GM12878 (cell line): ENCODE data around the gene LNX2. TPM values are rescaled to one million over a fixed set of nuclear protein-coding genes. Genes with fewer than 3 reads are reported as not detected.

Experiments used
- ATAC-seq: fragments of 200-7000 bp; cut with Tn5 transposase; 3 replicates; pipeline ENCODE4 v1.9.1; 2020; ENCODE audit warnings: mild to moderate bottlenecking, moderate library complexity
- BruUV-seq: library from RNA; stranded (reverse); fragments of 400-500 nt; replicated peaks from 2 replicates; lab custom pipeline; 2021; lab: Mats Ljungman, UMichigan
- CTCF ChIA-PET: fragments of 300-600 bp; sonication (Branson Sonifier 250); formaldehyde crosslinking; extraction: SDS; loops from one replicate; lab custom pipeline; 2021; ENCODE audit warnings: inconsistent platforms; lab: Yijun Ruan, JAX
- POLR2A ChIA-PET: fragments of 350-600 bp; formaldehyde crosslinking; extraction: SDS; loops from one replicate; lab custom pipeline; 2021; ENCODE audit warnings: inconsistent platforms; lab: Charles Lee
- RAD21 ChIA-PET: fragments of 300-600 bp; sonication (Branson Sonifier 250); formaldehyde crosslinking; loops from one replicate; lab custom pipeline; 2023; ENCODE audit warnings: antibody characterized with exemption; ENCODE audit not compliant: unreplicated experiment; lab: Charles Lee
- SMC1A ChIA-PET: fragments of 300-600 bp; sonication (Branson Sonifier 250); formaldehyde crosslinking; loops from one replicate; lab custom pipeline; 2023; ENCODE audit not compliant: unreplicated experiment, uncharacterized antibody; lab: Charles Lee
- DNase-seq: peaks from one replicate; pipeline ENCODE4 v3.0.0-alpha.2; 2011; ENCODE audit warnings: low read depth, low spot score
- FAIRE-seq: peaks from 3 replicates; lab custom pipeline; 2011; peaks lifted over from hg19 to GRCh38; lab: Jason Lieb, UNC
- H2AFZ ChIP-seq: 2 replicates; pipeline ENCODE4 v1.6.0; 2011; ENCODE audit warnings: low read depth, low read length, control low read depth; ENCODE audit not compliant: control insufficient read depth
- H3K27ac ChIP-seq: 2 replicates; pipeline ENCODE4 v1.5.1; 2011; ENCODE audit warnings: control low read depth; ENCODE audit not compliant: control insufficient read depth, insufficient read depth
- H3K27me3 ChIP-seq, 2 experiments: replicated peaks in 1 of 2; 2 replicates each; pipeline versions ENCODE4 v1.6.0 to v1.6.1; 2011; ENCODE audit warnings: low read length in 1 of 2; ENCODE audit not compliant: control insufficient read depth in 2 of 2, insufficient read depth in 2 of 2
- H3K36me3 ChIP-seq, 2 experiments: 2 replicates each; pipeline ENCODE4 v1.5.1; 2011; ENCODE audit warnings: low read length in 1 of 2; ENCODE audit not compliant: control insufficient read depth in 2 of 2, insufficient read depth in 2 of 2
- H3K4me1 ChIP-seq: 2 replicates; pipeline ENCODE4 v1.6.1; 2011; ENCODE audit warnings: mild to moderate bottlenecking, low read length, moderate library complexity, mixed read lengths; ENCODE audit not compliant: control insufficient read depth, insufficient read depth
- H3K4me2 ChIP-seq: 2 replicates; pipeline ENCODE4 v1.6.0; 2011; ENCODE audit warnings: control low read depth; ENCODE audit not compliant: control insufficient read depth, insufficient read depth
- H3K4me3 ChIP-seq: fragments of 200-600 bp; sonication (generic); 2 replicates; pipeline ENCODE4 v1.5.1; 2016
- H3K79me2 ChIP-seq: 2 replicates; pipeline ENCODE4 v1.6.0; 2011; ENCODE audit warnings: low read length; ENCODE audit not compliant: control insufficient read depth, insufficient read depth
- H3K9ac ChIP-seq: 2 replicates; pipeline ENCODE4 v1.8.0; 2011; ENCODE audit warnings: low read length, control low read depth, mixed read lengths; ENCODE audit not compliant: control insufficient read depth, insufficient read depth
- H3K9me3 ChIP-seq: replicated peaks from 3 replicates; pipeline ENCODE4 v1.5.1; 2011; ENCODE audit warnings: mild to moderate bottlenecking, low read length; ENCODE audit not compliant: control insufficient read depth, insufficient read depth
- H4K20me1 ChIP-seq: 2 replicates; pipeline ENCODE4 v1.6.0; 2011; ENCODE audit not compliant: control insufficient read depth, insufficient read depth
- HDAC2 ChIP-seq: fragments of 200-600 bp; sonication (generic); IDR thresholded peaks from 2 replicates; pipeline ENCODE4 v1.6.1; 2017
- HDGF ChIP-seq: fragments of 450-650 bp; IDR thresholded peaks from 2 replicates; pipeline ENCODE4 v1.6.1; 2016; ENCODE audit warnings: antibody characterized with exemption
- PAX8 ChIP-seq: fragments of 450-650 bp; IDR thresholded peaks from 2 replicates; pipeline ENCODE4 v1.6.1; 2017; ENCODE audit warnings: mild to moderate bottlenecking, moderate library complexity
- RB1 ChIP-seq: fragments of 450-650 bp; formaldehyde crosslinking; IDR thresholded peaks from 2 replicates; pipeline ENCODE4 v1.6.1; 2017; ENCODE audit warnings: mild to moderate bottlenecking, borderline replicate concordance
- WGBS: methylation state at CpG from one replicate; pipeline ENCODE4 v1.1.6; 2016; ENCODE audit warnings: low lambda C conversion rate; ENCODE audit not compliant: insufficient replicate concordance, insufficient coverage; ENCODE audit errors: missing lambda C conversion rate; 5-methylcytosine and 5-hydroxymethylcytosine counted together
- in situ Hi-C: fragments of 300-500 bp; cut with MboI; formaldehyde crosslinking; loops from 9 replicates; pipeline ENCODE4 v1.14.3; 2018; ENCODE audit warnings: mixed read lengths
- intact Hi-C: fragments of 100-400 bp; cut with micrococcal nuclease; formaldehyde crosslinking; loops from one replicate; pipeline ENCODE4 v1.14.2; 2022; ENCODE audit not compliant: unreplicated experiment
- polyA plus RNA-seq, 11 experiments: library from polyadenylated mRNA; depleted of rRNA in 4 of 11; unstranded in 6 of 11; stranded (reverse) in 5 of 11; fragments of >200 nt; fragmentation: Nextera tagmentation in 4 of 11; fragmentation: Illumina TruSeq in 1 of 11; extraction: Ambion mirVana in 4 of 11; extraction: Trizol in 1 of 11; gene quantifications; 1 replicate in 1 of 11; 2 replicates in 10 of 11; pipeline versions ENCODE4 v1.2.1 to v1.2.3, GENCODE V29; 2011 to 2016; ENCODE audit warnings: inconsistent platforms in 2 of 11, missing spikeins in 2 of 11, low read depth in 1 of 11
- total RNA-seq, 4 experiments: library from RNA; depleted of rRNA in 3 of 4; stranded (reverse); fragments of >200 nt in 3 of 4; fragmentation: Illumina TruSeq in 1 of 4; extraction: Trizol in 1 of 4; gene quantifications; 2 replicates each; pipeline versions ENCODE4 v1.2.1 to v1.2.3, GENCODE V29; 2013 to 2021
- TF ChIP-seq, protein P1 (sequence below): IDR thresholded peaks from 2 replicates; pipeline ENCODE4 v1.6.1; 2011; ENCODE audit warnings: borderline replicate concordance, low read depth, mild to moderate bottlenecking, moderate library complexity, mixed read lengths, low read length; ENCODE audit not compliant: insufficient read depth; ENCODE audit errors: extremely low read length

LNX2 gene
- total and polyA plus RNA-seq, 10 of the 15 experiments (the other 5 are each of a cell fraction or from before 2014, with no cell fraction given): 1.3 to 7.7 (median 4.4) TPM

DNA sequence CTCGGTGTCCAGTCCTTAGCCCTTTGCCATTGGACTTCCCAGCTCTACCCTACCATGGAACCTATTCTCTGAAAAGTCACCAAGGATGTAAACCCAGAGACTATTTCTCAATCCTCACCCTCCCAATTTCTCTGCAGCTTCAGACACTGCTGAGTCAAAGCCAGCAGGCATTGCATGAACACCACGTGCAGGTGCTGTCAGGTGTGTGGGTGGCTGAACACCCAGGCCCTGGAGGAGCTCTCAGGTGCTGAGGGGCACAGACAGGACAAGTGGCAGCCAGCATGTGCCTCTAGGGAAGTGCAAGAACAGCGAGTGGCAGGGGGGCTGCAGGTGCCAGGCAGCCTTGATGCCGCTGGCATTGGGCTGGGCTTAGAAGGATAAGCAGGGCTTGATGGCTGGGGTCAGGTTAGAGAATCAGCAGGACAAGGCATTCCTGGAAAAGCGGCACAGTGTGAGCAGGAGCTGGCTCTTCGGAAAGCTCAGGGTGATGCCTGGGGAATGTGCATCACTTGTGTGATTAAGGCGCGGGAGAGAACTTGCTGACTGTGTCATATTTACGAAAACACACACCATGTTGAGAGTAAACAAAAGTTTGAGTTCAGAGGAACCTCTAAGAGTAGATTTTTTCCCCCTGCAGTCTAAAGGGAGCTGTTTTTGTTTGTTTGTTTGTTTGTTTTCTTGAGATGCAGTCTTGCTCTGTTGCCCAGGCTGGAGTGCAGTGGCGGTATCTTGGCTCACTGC lies 83.8 kb downstream of the LNX2 start:
- DNase-seq (no peak), ATAC-seq (no peak)
- no TSS peak for BruUV-seq
- Histone ChIP-seq H4K20me1 (no peaks in the 10 kb centered on the region), H3K27ac (no peak overlapping the region), H3K4me1 (no peaks in the 10 kb centered on the region), H3K27me3 (no peaks in the 10 kb centered on the region), H3K4me2 (no peak overlapping the region)
- SMC1A ChIA-PET: no interaction called here
- WGBS: 77% methylated on average over 10 of the region's 10 CpGs
- TF ChIP-seq PAX8: no peak
- TF ChIP-seq, protein P1, sequence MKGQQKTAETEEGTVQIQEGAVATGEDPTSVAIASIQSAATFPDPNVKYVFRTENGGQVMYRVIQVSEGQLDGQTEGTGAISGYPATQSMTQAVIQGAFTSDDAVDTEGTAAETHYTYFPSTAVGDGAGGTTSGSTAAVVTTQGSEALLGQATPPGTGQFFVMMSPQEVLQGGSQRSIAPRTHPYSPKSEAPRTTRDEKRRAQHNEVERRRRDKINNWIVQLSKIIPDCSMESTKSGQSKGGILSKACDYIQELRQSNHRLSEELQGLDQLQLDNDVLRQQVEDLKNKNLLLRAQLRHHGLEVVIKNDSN: no peak
- no peak for TF ChIP-seq RB1
- TF ChIP-seq HDAC2: no peak
- TF ChIP-seq HDGF: no peak
- TF ChIP-seq, all 136 proteins: peak for 0
- intact Hi-C loops: loop anchor here (10.0 kb wide), 1 partner anchor 162 kb away; no protein-coding TSS in a partner anchor
- H3K9ac ChIP-seq: no peak overlapping the region
- no peaks in the 10 kb centered on the region for H3K79me2 ChIP-seq
- in situ Hi-C loops: loop anchor here (10.0 kb wide), 1 partner anchor 448 kb away; the partner anchor contains the start of gene URAD
- FAIRE-seq: no peak
- H3K36me3 ChIP-seq: no peaks in the 10 kb centered on the region
- RAD21 ChIA-PET: no interaction called here
- POLR2A ChIA-PET: no interaction called here
- no peaks in the 10 kb centered on the region for H3K9me3 ChIP-seq
- no peak overlapping the region for H2AFZ ChIP-seq
- CTCF ChIA-PET: interaction anchor here (1.1 kb wide), 1 partner anchor 290 kb away, joined by 5 read pairs; no protein-coding TSS in a partner anchor
- no peak overlapping the region for H3K4me3 ChIP-seq
